K562 (cell line): ENCODE measurements around the gene LHPP.

Experiments used
- VEZF1 ChIP-seq: fragments of 200-800 bp; sonication (Bioruptor generic); IDR thresholded peaks from 2 replicates; pipeline ENCODE4 v1.6.1; 2017; ENCODE audit warnings: missing genetic modification characterization, missing compliant biosample characterization
- XRCC4 ChIP-seq: IDR thresholded peaks from one replicate; pipeline ENCODE4 v1.6.1; 2011; ENCODE audit not compliant: insufficient read depth, insufficient read length; ENCODE audit errors: extremely low read depth

- no peak for TF ChIP-seq XRCC4
- TF ChIP-seq VEZF1 (CRISPR knock-in tag), result no peak
Measured at GRCh38 chr10:124428207-124428777, 33.3 kb upstream of the LHPP start.
